Activated CD4-positive, alpha-beta memory T cell treated with anti-CD3 and anti-CD28 coated beads, Interleukin-2, amount 10 ng/mL, durations not matched to agents 7 days and 5 days (primary cell): ENCODE measurements around the gene SIPA1L2. TPM values are rescaled to one million over a fixed set of nuclear protein-coding genes. Genes with fewer than 3 reads are reported as not detected.

Source experiments
- CTCF ChIA-PET: fragments of 350-600 bp; sonication (Branson Sonifier 250); formaldehyde crosslinking; loops from one replicate; lab custom pipeline; 2021; ENCODE audit warnings: antibody characterized with exemption, inconsistent platforms; lab: Charles Lee
- POLR2A ChIA-PET: fragments of 350-600 bp; sonication (Branson Sonifier 250); formaldehyde crosslinking; loops from one replicate; lab custom pipeline; 2021; ENCODE audit warnings: antibody characterized with exemption; lab: Charles Lee
- DNase-seq: peaks from one replicate; pipeline ENCODE4 v3.0.0-alpha.2; 2020
- H3K27ac Mint-ChIP-seq: one replicate; pipeline ENCODE4 v1.8.0; 2021; ENCODE audit warnings: mild to moderate bottlenecking, mixed read lengths
- H3K27me3 Mint-ChIP-seq: one replicate; pipeline ENCODE4 v1.8.0; 2021; ENCODE audit warnings: mixed read lengths
- H3K36me3 Mint-ChIP-seq: one replicate; pipeline ENCODE4 v1.8.0; 2021; ENCODE audit warnings: low read depth, mixed read lengths
- H3K4me1 Mint-ChIP-seq: one replicate; pipeline ENCODE4 v1.8.0; 2021; ENCODE audit warnings: mixed read lengths
- H3K4me3 Mint-ChIP-seq: one replicate; pipeline ENCODE4 v1.8.0; 2021; ENCODE audit warnings: mild to moderate bottlenecking, mixed read lengths
- H3K9me3 Mint-ChIP-seq: one replicate; pipeline ENCODE4 v1.8.0; 2021; ENCODE audit warnings: mixed read lengths
- total RNA-seq, 2 experiments: library from RNA; stranded (reverse); gene quantifications; one replicate each; pipeline ENCODE4 v1.2.3, GENCODE V29; 2021

SIPA1L2 gene
- total RNA-seq, 2 experiments from 2014 or later, result 0.78 to 0.93 TPM

GRCh38 chr1:232589812-232590743 is 39.9 kb downstream of the SIPA1L2 start:
- no peak for DNase-seq
- Mint-ChIP-seq H3K27me3 (no peaks in the 10 kb centered on the region), H3K27ac (no peak overlapping the region), H3K4me3 (no peak overlapping the region), H3K9me3 (peaks cover 9% of the 10 kb centered on the region), H3K4me1 (peaks cover 21% of the 10 kb centered on the region), H3K36me3 (peaks cover 5% of the 10 kb centered on the region)
- ChIA-PET CTCF (no interaction called here), POLR2A (no interaction called here)

- no peaks in the 10 kb centered on the region for H3K27me3 Mint-ChIP-seq
- H3K36me3 Mint-ChIP-seq, result peaks cover 5% of the 10 kb centered on the region
- peaks cover 9% of the 10 kb centered on the region for H3K9me3 Mint-ChIP-seq
- ChIA-PET CTCF (no interaction called here), POLR2A (no interaction called here)
- no peak overlapping the region for H3K4me3 Mint-ChIP-seq
- no peak overlapping the region for H3K27ac Mint-ChIP-seq
- no peak for DNase-seq
- H3K4me1 Mint-ChIP-seq, result peaks cover 21% of the 10 kb centered on the region
Observed at GRCh38 chr1:232589111-232589811, 40.7 kb downstream of the SIPA1L2 start.

- Mint-ChIP-seq H3K27me3 (no peaks in the 10 kb centered on the region), H3K4me3 (no peak overlapping the region), H3K36me3 (peaks cover 5% of the 10 kb centered on the region), H3K27ac (no peak overlapping the region), H3K4me1 (peaks cover 18% of the 10 kb centered on the region), H3K9me3 (peaks cover 9% of the 10 kb centered on the region)
- CTCF ChIA-PET, result no interaction called here
- no peak for DNase-seq
- POLR2A ChIA-PET, result no interaction called here
Observed at GRCh38 chr1:232587141-232588008, 42.6 kb downstream of the SIPA1L2 start.

GRCh38 chr1:232586679-232587078 is 43.3 kb downstream of the SIPA1L2 start:
- Mint-ChIP-seq H3K9me3 (peaks cover 9% of the 10 kb centered on the region), H3K27me3 (no peaks in the 10 kb centered on the region), H3K4me1 (peaks cover 18% of the 10 kb centered on the region), H3K27ac (no peak overlapping the region), H3K4me3 (no peak overlapping the region), H3K36me3 (peaks cover 5% of the 10 kb centered on the region)
- ChIA-PET POLR2A (no interaction called here), CTCF (no interaction called here)
- no peak for DNase-seq

- H3K4me3 Mint-ChIP-seq, result no peak overlapping the region
- no peak overlapping the region for H3K27ac Mint-ChIP-seq
- H3K27me3 Mint-ChIP-seq, result no peaks in the 10 kb centered on the region
- ChIA-PET POLR2A (no interaction called here), CTCF (no interaction called here)
- peaks cover 5% of the 10 kb centered on the region for H3K36me3 Mint-ChIP-seq
- no peak for DNase-seq
- H3K9me3 Mint-ChIP-seq, result peaks cover 9% of the 10 kb centered on the region
- H3K4me1 Mint-ChIP-seq, result peaks cover 19% of the 10 kb centered on the region
Observed at GRCh38 chr1:232585486-232585885, 44.4 kb downstream of the SIPA1L2 start.

GRCh38 chr1:232581932-232582331 is 48.0 kb downstream of the SIPA1L2 start:
- Mint-ChIP-seq H3K4me1 (peaks cover 36% of the 10 kb centered on the region), H3K4me3 (no peak overlapping the region), H3K36me3 (no peaks in the 10 kb centered on the region), H3K9me3 (no peaks in the 10 kb centered on the region), H3K27me3 (no peaks in the 10 kb centered on the region), H3K27ac (no peak overlapping the region)
- no peak for DNase-seq
- CTCF ChIA-PET, result no interaction called here
- POLR2A ChIA-PET, result no interaction called here

Other genes with a start within 250 kb of the SIPA1L2 start
- 1 to 10 TPM; 1.6 to 2.1 TPM for gene MAP10, start 175.3 kb upstream of the SIPA1L2 start, total RNA-seq